Measurements from ENCODE around the gene GPR137. TPM values are rescaled to one million over a fixed set of nuclear protein-coding genes. Genes with fewer than 3 reads are reported as not detected.
A peak's percentile ranks its signal among the peaks of the same experiment; 100 is the strongest.

The GPR137 gene
- total RNA-seq, 1 donor from 2014 or later, result 52.5 TPM

GRCh38 chr11:64266339-64266738 is 19.3 kb upstream of the GPR137 start:
- Mint-ChIP-seq H3K4me1 (ENCODE audit: low read depth, unreplicated experiment) (peaks cover 2% of the 10 kb centered on the region), H3K36me3 (ENCODE audit: unreplicated experiment) (no peaks in the 10 kb centered on the region), H3K27me3 (ENCODE audit: unreplicated experiment) (peaks cover 15% of the 10 kb centered on the region), H3K9me3 (ENCODE audit: unreplicated experiment) (peaks cover 16% of the 10 kb centered on the region), H3K4me3 (ENCODE audit: unreplicated experiment) (no peak overlapping the region), H3K27ac (ENCODE audit: unreplicated experiment) (no peak overlapping the region)
- TF ChIP-seq, protein P1, sequence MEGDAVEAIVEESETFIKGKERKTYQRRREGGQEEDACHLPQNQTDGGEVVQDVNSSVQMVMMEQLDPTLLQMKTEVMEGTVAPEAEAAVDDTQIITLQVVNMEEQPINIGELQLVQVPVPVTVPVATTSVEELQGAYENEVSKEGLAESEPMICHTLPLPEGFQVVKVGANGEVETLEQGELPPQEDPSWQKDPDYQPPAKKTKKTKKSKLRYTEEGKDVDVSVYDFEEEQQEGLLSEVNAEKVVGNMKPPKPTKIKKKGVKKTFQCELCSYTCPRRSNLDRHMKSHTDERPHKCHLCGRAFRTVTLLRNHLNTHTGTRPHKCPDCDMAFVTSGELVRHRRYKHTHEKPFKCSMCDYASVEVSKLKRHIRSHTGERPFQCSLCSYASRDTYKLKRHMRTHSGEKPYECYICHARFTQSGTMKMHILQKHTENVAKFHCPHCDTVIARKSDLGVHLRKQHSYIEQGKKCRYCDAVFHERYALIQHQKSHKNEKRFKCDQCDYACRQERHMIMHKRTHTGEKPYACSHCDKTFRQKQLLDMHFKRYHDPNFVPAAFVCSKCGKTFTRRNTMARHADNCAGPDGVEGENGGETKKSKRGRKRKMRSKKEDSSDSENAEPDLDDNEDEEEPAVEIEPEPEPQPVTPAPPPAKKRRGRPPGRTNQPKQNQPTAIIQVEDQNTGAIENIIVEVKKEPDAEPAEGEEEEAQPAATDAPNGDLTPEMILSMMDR (IDR thresholded peaks at IDR 0.05; ENCODE audit: partially characterized antibody, unreplicated experiment), result no peak
- DNase-seq, result no peak

DNA sequence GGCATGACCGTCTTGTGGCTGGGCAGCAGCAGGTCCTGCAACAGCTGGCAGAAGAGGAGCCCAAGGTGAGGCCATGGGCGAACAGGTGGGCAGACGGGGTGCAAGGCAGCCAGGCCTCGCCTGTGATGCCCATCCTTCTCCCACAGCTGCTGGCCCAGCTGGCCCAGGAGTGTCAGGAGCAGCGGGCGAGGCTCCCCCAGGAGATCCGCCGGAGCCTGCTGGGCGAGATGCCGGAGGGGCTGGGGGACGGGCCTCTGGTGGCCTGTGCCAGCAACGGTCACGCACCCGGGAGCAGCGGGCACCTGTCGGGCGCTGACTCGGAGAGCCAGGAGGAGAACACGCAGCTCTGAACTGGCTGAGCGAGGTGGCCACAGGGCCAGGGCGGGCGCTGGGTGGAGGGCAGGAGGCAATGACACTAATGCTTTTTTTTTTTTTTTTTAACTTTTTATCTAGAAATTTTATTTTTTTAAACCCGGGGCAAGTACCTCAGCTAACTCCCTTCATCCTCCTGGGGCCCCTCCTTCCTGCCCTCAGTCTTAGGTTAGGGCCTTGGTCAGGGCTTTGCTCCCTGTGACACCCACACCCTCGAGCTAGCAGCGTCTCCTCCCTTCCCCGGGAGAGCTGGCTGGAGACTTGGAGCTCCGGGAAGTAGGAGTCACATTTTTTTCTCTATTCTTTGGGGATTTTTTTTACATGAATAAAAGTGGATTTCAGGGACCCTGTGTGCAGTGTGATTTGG is 18.3 kb upstream of the GPR137 start:
- H3K4me1 Mint-ChIP-seq (ENCODE audit: low read depth, unreplicated experiment), result peaks cover 2% of the 10 kb centered on the region
- TF ChIP-seq, protein P1 (IDR thresholded peaks at IDR 0.05; ENCODE audit: partially characterized antibody, unreplicated experiment), result no peak
- no peaks in the 10 kb centered on the region for H3K36me3 Mint-ChIP-seq (ENCODE audit: unreplicated experiment)
- DNase-seq, result no peak
- peak overlapping the region; percentile 34 for H3K27ac Mint-ChIP-seq (ENCODE audit: unreplicated experiment)
- H3K9me3 Mint-ChIP-seq (ENCODE audit: unreplicated experiment), result peaks cover 16% of the 10 kb centered on the region
- H3K4me3 Mint-ChIP-seq (ENCODE audit: unreplicated experiment), result peak overlapping the region; percentile 55
- peaks cover 17% of the 10 kb centered on the region for H3K27me3 Mint-ChIP-seq (ENCODE audit: unreplicated experiment)

- Mint-ChIP-seq H3K4me1 (ENCODE audit: low read depth, unreplicated experiment) (peaks cover 2% of the 10 kb centered on the region), H3K4me3 (ENCODE audit: unreplicated experiment) (peak overlapping the region; percentile 90), H3K36me3 (ENCODE audit: unreplicated experiment) (no peaks in the 10 kb centered on the region), H3K27me3 (ENCODE audit: unreplicated experiment) (peaks cover 15% of the 10 kb centered on the region), H3K27ac (ENCODE audit: unreplicated experiment) (peak overlapping the region; percentile 95), H3K9me3 (ENCODE audit: unreplicated experiment) (peaks cover 16% of the 10 kb centered on the region)
- no peak for DNase-seq
- TF ChIP-seq, protein P1 (IDR thresholded peaks at IDR 0.05; ENCODE audit: partially characterized antibody, unreplicated experiment), result no peak
Observed at GRCh38 chr11:64268025-64268892, 17.4 kb upstream of the GPR137 start.

DNA sequence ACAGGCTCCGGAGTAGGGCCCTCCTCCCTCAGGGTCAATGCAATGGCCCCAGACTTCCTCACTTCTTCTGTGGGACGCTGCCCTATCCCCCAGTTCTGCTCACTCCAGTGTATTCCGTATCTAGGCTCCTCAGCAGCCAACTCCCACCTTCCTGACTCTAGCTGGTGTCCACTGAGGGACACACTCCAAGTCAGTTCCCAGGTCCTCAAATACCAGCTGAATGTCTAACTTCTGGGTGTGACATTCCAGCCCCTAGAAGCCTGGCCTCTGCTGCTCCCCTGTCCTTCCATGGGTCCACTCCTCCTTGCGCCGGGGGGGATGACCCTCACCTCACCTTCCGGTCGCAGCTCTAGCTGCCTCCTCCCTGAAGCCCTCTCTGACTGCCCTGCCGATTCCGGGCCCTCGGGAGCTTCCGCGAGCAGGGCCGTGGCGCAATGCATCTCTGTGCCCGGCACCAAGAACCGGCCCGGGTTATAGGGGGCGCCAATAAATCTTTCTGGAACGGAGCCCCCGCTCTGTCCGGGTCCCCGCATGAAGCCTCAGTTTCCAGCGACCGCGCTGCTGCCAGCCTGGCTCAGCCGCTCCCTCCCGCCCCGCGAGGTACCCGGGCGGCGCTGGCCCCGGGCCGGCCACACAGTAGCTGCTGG is 16.6 kb upstream of the GPR137 start:
- peak overlapping the region; percentile 95 for H3K27ac Mint-ChIP-seq (ENCODE audit: unreplicated experiment)
- H3K36me3 Mint-ChIP-seq (ENCODE audit: unreplicated experiment), result no peaks in the 10 kb centered on the region
- H3K4me3 Mint-ChIP-seq (ENCODE audit: unreplicated experiment), result peak overlapping the region; percentile 90
- DNase-seq, result peak; percentile 69
- peaks cover 2% of the 10 kb centered on the region for H3K4me1 Mint-ChIP-seq (ENCODE audit: low read depth, unreplicated experiment)
- H3K27me3 Mint-ChIP-seq (ENCODE audit: unreplicated experiment), result peaks cover 15% of the 10 kb centered on the region
- peaks cover 16% of the 10 kb centered on the region for H3K9me3 Mint-ChIP-seq (ENCODE audit: unreplicated experiment)
- TF ChIP-seq, protein P1 (IDR thresholded peaks at IDR 0.05; ENCODE audit: partially characterized antibody, unreplicated experiment), result no peak

All from glutamatergic neuron (in vitro differentiated cells).